HepG2 (cell line): ENCODE data around the gene RNF208. TPM values are rescaled to one million over a fixed set of nuclear protein-coding genes. Genes with fewer than 3 reads are reported as not detected.

Experiments
- CBX5 ChIP-seq: sonication (generic); formaldehyde crosslinking; IDR thresholded peaks from 2 replicates; pipeline ENCODE4 v1.4.0; 2020; ENCODE audit warnings: missing genetic modification reagents, borderline replicate concordance
- MED13 ChIP-seq: sonication (generic); formaldehyde crosslinking; IDR thresholded peaks from 2 replicates; pipeline ENCODE4 v1.5.0; 2020; ENCODE audit warnings: missing genetic modification reagents
- RBFOX2 ChIP-seq: fragments of 200-400 bp; formaldehyde crosslinking; IDR thresholded peaks from 2 replicates; pipeline ENCODE4 v1.6.1; 2017; ENCODE audit warnings: low read depth, mild to moderate bottlenecking, low read length
- RCOR2 ChIP-seq: IDR thresholded peaks from 2 replicates; pipeline ENCODE4 v1.6.1; 2016; ENCODE audit warnings: missing biosample characterization, missing genetic modification reagents
- TRIM24 ChIP-seq: sonication (generic); formaldehyde crosslinking; IDR thresholded peaks from 2 replicates; pipeline ENCODE4 v1.8.0; 2022; ENCODE audit warnings: mild to moderate bottlenecking, missing genetic modification reagents
- ZBTB7B ChIP-seq: sonication (generic); formaldehyde crosslinking; IDR thresholded peaks from 2 replicates; pipeline ENCODE4 v1.4.0; 2020; ENCODE audit warnings: missing genetic modification reagents
- ZKSCAN8 ChIP-seq: IDR thresholded peaks from 2 replicates; pipeline ENCODE4 v1.6.1; 2016; ENCODE audit warnings: borderline replicate concordance, missing genetic modification reagents, missing compliant biosample characterization
- ZNF205 ChIP-seq: IDR thresholded peaks from 2 replicates; pipeline ENCODE4 v1.6.1; 2018; ENCODE audit warnings: missing biosample characterization, missing genetic modification reagents
- ZNF598 ChIP-seq: sonication (generic); formaldehyde crosslinking; IDR thresholded peaks from 2 replicates; pipeline ENCODE4 v1.5.1; 2020; ENCODE audit warnings: mild to moderate bottlenecking, missing genetic modification reagents, borderline replicate concordance
- ZNF891 ChIP-seq: sonication (generic); formaldehyde crosslinking; IDR thresholded peaks from 2 replicates; pipeline ENCODE4 v1.5.0; 2020; ENCODE audit warnings: mild to moderate bottlenecking, missing genetic modification reagents
- ZSCAN12 ChIP-seq: sonication (generic); formaldehyde crosslinking; IDR thresholded peaks from 2 replicates; pipeline ENCODE4 v1.9.0; 2021; ENCODE audit warnings: mild to moderate bottlenecking, missing genetic modification reagents
- polyA plus RNA-seq, 8 experiments: library from polyadenylated mRNA; depleted of rRNA in 3 of 8; stranded (reverse) in 7 of 8; unstranded in 1 of 8; fragments of >200 nt; fragmentation: Illumina TruSeq in 4 of 8; extraction: Trizol in 4 of 8; gene quantifications; 2 replicates each; pipeline versions ENCODE4 v1.2.1 to v1.2.3, GENCODE V29; 2011 to 2016; ENCODE audit warnings: low read depth in 4 of 8, missing spikeins in 1 of 8, mixed read lengths in 1 of 8; ENCODE audit not compliant: insufficient read depth in 1 of 8
- total RNA-seq, 5 experiments: library from RNA; depleted of rRNA; stranded (reverse); fragments of >200 nt; fragmentation: Illumina TruSeq; extraction: Trizol; gene quantifications; 2 replicates each; pipeline ENCODE4 v1.2.3, GENCODE V29; 2016; ENCODE audit warnings: low read depth in 1 of 5
- TF ChIP-seq, protein P1 (sequence below), 2 experiments: fragments of 450-650 bp in 1 of 2; sonication (generic) in 1 of 2; formaldehyde crosslinking in 1 of 2; IDR thresholded peaks; 2 replicates each; pipeline versions ENCODE4 v1.6.1 to v1.8.0; 2016 to 2022; ENCODE audit warnings: antibody characterized with exemption in 1 of 2, mild to moderate bottlenecking in 1 of 2, missing genetic modification reagents in 1 of 2
- TF ChIP-seq, protein P2 (sequence below): sonication (generic); formaldehyde crosslinking; IDR thresholded peaks from 2 replicates; pipeline ENCODE4 v1.5.0; 2020; ENCODE audit warnings: missing genetic modification reagents
- TF ChIP-seq, protein P3 (sequence below): sonication (generic); formaldehyde crosslinking; IDR thresholded peaks from 2 replicates; pipeline ENCODE4 v1.4.0; 2020; ENCODE audit warnings: mild to moderate bottlenecking, missing genetic modification reagents
- TF ChIP-seq, protein P4 (sequence below): sonication (generic); formaldehyde crosslinking; IDR thresholded peaks from 2 replicates; pipeline ENCODE4 v1.8.0; 2023; ENCODE audit warnings: mild to moderate bottlenecking, missing genetic modification reagents

Gene RNF208
- total and polyA plus RNA-seq, 2 of the 13 experiments (the other 11 are each of a cell fraction or from before 2014, with no cell fraction given): 1.6 to 2.1 TPM

DNA sequence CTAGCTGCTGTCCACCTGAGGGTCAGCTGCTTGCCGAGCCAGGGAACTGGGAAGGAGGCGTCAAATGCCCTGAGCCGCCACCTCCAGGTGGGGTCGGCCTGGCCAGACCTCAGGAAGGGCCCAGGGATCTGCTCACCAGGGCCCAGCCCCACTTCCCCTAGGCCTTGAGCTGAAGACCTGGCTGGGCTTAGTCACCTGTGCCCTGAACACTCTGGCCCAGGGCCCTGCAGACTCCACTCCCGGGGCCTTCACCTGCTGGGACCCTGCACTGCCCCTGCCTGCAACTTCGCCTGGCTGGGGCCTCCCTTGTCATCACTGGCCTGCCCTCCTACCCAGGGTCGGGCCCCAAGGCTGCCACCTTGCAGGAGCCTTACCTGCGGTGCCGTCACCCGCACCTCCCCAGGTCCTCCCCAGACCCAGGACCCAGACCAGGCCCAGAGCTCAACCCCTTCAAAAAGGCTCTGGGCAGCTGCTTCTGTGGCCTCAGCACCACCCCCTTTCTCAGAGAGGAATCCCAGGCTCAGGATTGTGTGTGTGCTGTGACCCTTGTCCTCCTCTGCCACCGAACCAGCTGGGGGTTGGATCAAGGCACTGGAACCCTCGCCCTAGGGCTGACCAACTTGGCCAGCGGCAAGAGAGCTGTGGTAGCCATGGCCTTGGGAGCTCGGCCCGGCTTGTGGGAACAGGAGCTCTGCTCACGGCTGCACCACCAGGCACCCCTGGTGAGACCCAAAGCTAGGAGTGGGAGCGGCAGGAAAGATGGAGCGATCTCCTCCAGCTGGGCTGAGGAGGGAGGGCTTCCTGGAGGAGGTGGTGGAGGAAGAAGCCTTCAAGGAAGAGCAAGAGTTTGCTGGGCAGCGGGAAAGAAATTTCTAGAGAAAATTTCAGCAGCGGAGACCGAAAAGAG lies 31.9 kb upstream of the RNF208 start (continued):
- TF ChIP-seq, protein P1, sequence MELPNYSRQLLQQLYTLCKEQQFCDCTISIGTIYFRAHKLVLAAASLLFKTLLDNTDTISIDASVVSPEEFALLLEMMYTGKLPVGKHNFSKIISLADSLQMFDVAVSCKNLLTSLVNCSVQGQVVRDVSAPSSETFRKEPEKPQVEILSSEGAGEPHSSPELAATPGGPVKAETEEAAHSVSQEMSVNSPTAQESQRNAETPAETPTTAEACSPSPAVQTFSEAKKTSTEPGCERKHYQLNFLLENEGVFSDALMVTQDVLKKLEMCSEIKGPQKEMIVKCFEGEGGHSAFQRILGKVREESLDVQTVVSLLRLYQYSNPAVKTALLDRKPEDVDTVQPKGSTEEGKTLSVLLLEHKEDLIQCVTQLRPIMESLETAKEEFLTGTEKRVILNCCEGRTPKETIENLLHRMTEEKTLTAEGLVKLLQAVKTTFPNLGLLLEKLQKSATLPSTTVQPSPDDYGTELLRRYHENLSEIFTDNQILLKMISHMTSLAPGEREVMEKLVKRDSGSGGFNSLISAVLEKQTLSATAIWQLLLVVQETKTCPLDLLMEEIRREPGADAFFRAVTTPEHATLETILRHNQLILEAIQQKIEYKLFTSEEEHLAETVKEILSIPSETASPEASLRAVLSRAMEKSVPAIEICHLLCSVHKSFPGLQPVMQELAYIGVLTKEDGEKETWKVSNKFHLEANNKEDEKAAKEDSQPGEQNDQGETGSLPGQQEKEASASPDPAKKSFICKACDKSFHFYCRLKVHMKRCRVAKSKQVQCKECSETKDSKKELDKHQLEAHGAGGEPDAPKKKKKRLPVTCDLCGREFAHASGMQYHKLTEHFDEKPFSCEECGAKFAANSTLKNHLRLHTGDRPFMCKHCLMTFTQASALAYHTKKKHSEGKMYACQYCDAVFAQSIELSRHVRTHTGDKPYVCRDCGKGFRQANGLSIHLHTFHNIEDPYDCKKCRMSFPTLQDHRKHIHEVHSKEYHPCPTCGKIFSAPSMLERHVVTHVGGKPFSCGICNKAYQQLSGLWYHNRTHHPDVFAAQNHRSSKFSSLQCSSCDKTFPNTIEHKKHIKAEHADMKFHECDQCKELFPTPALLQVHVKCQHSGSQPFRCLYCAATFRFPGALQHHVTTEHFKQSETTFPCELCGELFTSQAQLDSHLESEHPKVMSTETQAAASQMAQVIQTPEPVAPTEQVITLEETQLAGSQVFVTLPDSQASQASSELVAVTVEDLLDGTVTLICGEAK (IDR thresholded peaks at IDR 0.05): no peak
- TF ChIP-seq, protein P1 (CRISPR knock-in tag; IDR thresholded peaks at IDR 0.05): no peak
- TF ChIP-seq RCOR2 (CRISPR knock-in tag) (no peak), MED13 (no peak), ZKSCAN8 (no peak), ZNF891 (CRISPR knock-in tag) (no peak), CBX5 (CRISPR knock-in tag) (no peak), ZNF205 (CRISPR knock-in tag) (no peak), RBFOX2 (no peak), ZSCAN12 (CRISPR knock-in tag) (no peak), TRIM24 (CRISPR knock-in tag) (no peak), ZNF598 (CRISPR knock-in tag) (no peak), ZBTB7B (0 out of 2 replicates have a peak, but pooled peaks have one; percentile 32)
- TF ChIP-seq, protein P2, sequence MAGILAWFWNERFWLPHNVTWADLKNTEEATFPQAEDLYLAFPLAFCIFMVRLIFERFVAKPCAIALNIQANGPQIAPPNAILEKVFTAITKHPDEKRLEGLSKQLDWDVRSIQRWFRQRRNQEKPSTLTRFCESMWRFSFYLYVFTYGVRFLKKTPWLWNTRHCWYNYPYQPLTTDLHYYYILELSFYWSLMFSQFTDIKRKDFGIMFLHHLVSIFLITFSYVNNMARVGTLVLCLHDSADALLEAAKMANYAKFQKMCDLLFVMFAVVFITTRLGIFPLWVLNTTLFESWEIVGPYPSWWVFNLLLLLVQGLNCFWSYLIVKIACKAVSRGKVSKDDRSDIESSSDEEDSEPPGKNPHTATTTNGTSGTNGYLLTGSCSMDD: no peak
- TF ChIP-seq, protein P3, sequence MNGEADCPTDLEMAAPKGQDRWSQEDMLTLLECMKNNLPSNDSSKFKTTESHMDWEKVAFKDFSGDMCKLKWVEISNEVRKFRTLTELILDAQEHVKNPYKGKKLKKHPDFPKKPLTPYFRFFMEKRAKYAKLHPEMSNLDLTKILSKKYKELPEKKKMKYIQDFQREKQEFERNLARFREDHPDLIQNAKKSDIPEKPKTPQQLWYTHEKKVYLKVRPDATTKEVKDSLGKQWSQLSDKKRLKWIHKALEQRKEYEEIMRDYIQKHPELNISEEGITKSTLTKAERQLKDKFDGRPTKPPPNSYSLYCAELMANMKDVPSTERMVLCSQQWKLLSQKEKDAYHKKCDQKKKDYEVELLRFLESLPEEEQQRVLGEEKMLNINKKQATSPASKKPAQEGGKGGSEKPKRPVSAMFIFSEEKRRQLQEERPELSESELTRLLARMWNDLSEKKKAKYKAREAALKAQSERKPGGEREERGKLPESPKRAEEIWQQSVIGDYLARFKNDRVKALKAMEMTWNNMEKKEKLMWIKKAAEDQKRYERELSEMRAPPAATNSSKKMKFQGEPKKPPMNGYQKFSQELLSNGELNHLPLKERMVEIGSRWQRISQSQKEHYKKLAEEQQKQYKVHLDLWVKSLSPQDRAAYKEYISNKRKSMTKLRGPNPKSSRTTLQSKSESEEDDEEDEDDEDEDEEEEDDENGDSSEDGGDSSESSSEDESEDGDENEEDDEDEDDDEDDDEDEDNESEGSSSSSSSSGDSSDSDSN (CRISPR knock-in tag): peak; percentile 60
- TF ChIP-seq, protein P4, sequence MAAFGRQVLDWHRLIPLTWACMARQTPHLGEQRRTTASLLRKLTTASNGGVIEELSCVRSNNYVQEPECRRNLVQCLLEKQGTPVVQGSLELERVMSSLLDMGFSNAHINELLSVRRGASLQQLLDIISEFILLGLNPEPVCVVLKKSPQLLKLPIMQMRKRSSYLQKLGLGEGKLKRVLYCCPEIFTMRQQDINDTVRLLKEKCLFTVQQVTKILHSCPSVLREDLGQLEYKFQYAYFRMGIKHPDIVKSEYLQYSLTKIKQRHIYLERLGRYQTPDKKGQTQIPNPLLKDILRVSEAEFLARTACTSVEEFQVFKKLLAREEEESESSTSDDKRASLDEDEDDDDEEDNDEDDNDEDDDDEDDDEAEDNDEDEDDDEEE (CRISPR knock-in tag): peak; percentile 72; the same call in 1 of the 2 replicates
